ENCODE results near the gene TNFRSF4. TPM values are rescaled to one million over a fixed set of nuclear protein-coding genes. Genes with fewer than 3 reads are reported as not detected.

The TNFRSF4 gene
- total RNA-seq, 2 donors from 2014 or later = 1.2 to 1.6 TPM

GRCh38 chr1:1246577-1247340 lies 32.8 kb upstream of the TNFRSF4 start, which contains the start of gene C1QTNF12:
C1QTNF12 (minus strand) TSS chr1:1246722; CDS start chr1:1246690, 32 bp downstream.
- ATAC-seq = peak in 1 of 2 donors; percentile 12
- intact Hi-C loops (cut with DNase I) = loop anchor here in 1 of 2 donors (5.0 kb wide), 1 partner anchor 129 kb away; the partner anchor contains the start of gene C1orf159
- DNase-seq = no peak

GRCh38 chr1:1245817-1246576 lies 32.0 kb upstream of the TNFRSF4 start:
- no peak for DNase-seq
- intact Hi-C loops (cut with DNase I) = loop anchor here in 1 of 2 donors (5.0 kb wide), 1 partner anchor 129 kb away; the partner anchor contains the start of gene C1orf159
- ATAC-seq = no peak

DNA sequence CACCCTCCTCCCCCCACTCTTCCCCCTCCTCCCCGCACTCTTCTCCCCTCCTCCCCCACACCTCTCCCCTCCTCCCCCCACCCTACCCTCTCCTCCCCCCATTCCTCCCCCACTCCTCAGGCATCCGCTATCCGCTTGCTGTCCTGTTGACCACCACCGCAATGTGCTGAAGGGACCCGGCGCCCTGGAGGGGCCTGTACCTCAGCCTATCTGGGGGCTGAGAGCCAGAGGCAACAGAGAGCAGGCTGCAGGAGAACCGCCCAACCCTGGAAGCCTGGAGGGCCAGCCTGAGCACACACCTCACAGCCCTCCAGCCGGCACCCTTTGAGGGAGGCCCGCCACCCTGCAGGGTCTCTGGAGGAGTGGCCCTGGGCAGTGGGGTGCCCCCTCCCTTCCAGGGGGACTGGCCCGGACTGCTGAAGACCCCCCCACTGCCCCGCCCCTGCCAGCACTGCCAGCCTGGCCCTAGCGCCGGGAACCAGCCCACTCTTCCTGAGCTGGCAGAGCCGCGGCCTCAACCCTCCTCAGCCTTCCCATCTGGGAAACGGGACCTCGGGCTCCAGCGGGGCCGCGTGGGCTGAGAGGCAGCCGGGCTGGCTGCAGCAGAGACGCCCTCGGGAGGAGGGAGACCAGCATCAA lies 31.3 kb upstream of the TNFRSF4 start:
- ATAC-seq = no peak
- DNase-seq = no peak
- intact Hi-C loops (cut with DNase I) = loop anchor here in 1 of 2 donors (5.0 kb wide), 1 partner anchor 128 kb away; the partner anchor contains the start of gene C1orf159

DNA sequence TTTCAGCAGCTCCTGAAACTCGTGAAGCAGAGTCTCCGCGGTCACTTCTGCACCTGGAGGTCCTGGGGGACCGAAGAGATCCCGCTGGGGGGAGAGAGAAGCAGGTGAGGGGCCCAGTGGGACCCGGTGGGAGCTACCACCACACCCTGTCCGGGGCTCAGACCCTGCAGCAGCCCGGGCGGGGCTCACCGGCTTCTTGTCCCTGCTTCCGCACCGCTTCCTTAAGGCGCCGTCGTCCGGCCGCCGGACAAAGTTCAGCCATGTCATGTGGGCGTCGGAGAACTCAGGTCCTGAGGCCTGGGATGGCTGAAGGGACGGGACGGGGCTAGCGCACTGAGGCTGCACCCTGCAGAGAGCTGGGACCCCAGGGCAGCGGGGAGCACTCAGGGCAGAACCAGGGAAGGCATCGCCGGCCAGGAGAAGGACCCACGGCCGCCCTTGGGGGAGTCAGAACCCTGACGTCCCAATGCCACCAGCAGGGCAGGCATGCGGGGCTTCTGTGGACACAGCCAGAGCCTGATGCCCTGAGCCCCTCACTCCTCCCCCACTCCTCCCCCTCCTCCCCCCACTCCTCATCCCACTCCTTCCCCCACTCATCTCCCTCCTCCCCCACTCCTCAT lies 30.3 kb upstream of the TNFRSF4 start:
- intact Hi-C loops (cut with DNase I) = no loop called here
- ATAC-seq (no peak), DNase-seq (no peak)

DNA sequence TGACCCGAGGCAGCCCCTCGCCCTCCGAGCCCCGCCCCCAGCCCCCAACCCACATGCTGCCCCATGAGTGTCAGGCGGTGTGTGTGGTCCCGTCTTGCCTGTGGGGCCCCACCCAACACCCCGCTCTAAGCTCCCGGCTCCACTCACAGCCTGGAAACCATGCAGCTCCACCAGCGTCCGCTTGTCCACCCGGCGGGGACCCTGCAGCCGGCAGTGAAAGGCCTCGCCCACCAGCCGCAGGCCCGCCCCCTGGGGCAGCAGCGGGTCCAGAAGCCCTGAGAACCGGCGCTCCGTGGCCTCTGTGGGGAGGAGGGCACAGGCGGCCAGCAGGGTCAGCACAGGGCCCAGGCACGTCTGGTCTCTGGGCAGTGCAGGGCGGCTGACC lies 29.8 kb upstream of the TNFRSF4 start:
- intact Hi-C loops (cut with DNase I) = no loop called here
- DNase-seq = no peak
- no peak for ATAC-seq

GRCh38 chr1:1243266-1243660 lies 29.3 kb upstream of the TNFRSF4 start:
- ATAC-seq = no peak
- DNase-seq = no peak
- intact Hi-C loops (cut with DNase I) = no loop called here

DNA sequence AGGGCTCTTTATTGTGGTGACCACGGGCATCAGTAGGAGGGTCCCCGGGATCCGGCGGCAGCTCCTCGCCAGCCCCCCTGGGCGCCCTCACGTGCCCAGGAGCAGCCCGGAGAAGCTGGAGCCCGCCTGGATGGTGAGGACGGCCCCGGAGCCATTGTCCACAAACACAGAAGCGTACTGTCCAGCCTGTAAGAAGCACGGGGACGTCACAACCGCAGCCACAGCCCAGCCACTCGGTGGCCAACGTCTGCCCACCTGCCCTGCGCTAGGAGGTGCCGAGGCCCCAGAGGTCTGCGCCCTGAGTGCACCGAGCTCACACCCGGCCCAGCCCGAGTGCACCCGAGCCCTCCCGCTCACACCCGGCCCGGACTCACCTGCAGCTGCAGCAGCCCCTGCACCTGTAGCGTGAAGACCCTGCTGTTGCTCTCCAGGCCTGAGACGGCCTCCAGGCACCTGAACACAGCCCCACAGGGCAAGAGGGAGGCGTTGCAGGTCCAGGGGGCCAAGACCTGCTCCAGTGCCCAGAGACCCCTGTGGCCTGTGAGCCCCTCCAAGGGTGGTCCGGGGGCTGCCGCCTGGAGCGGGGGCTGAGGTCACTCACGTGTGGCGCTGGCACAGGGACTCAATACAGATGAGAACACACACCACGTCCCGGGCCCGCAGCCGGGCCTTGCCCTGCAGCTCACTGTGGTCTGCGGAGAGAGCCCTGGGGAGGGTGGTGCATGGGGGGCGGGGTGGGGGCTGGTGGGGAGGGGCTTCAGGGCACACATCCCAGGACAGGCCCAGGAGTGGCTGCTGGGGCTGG lies 28.7 kb upstream of the TNFRSF4 start:
- intact Hi-C loops (cut with DNase I) = no loop called here
- DNase-seq (no peak), ATAC-seq (no peak)

GRCh38 chr1:1241588-1242219 lies 27.8 kb upstream of the TNFRSF4 start:
- intact Hi-C loops (cut with DNase I) = no loop called here
- DNase-seq (no peak), ATAC-seq (no peak)

GRCh38 chr1:1240822-1241587 lies 27.1 kb upstream of the TNFRSF4 start:
- DNase-seq (no peak), ATAC-seq (peak in 1 of 2 donors; percentile 11)
- intact Hi-C loops (cut with DNase I) = no loop called here

GRCh38 chr1:1240348-1240732 lies 26.4 kb upstream of the TNFRSF4 start:
- intact Hi-C loops (cut with DNase I) = no loop called here
- no peak for ATAC-seq
- no peak for DNase-seq

GRCh38 chr1:1239614-1240347 lies 25.8 kb upstream of the TNFRSF4 start:
- ATAC-seq (no peak), DNase-seq (no peak)
- intact Hi-C loops (cut with DNase I) = no loop called here

DNA sequence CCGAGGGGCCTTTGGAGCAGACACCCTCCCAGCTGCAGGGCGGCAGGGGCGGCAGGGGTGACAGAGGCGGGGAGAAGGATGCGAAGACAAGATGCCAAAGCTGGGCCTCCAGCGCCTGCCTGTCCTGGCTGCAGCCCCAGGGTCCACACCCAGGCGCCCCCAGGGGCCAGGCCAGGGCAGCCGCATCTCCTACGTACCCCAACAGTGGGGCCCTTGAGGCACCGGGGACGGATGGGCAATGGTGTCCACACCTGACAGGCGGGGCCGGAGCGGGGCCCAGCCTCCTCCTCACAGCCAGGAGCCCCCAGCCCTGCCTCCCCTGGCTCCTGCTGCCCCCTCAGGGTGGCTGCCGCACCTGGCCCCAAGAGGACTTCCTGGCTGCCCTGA lies 25.3 kb upstream of the TNFRSF4 start:
- ATAC-seq (no peak), DNase-seq (no peak)
- intact Hi-C loops (cut with DNase I) = no loop called here

- ATAC-seq = no peak
- DNase-seq = no peak
- intact Hi-C loops (cut with DNase I) = no loop called here
Observed at GRCh38 chr1:1238702-1239178, 24.8 kb upstream of the TNFRSF4 start.

GRCh38 chr1:1237874-1238701 lies 24.1 kb upstream of the TNFRSF4 start:
- intact Hi-C loops (cut with DNase I) = no loop called here
- DNase-seq = no peak
- ATAC-seq = no peak

- ATAC-seq = no peak
- intact Hi-C loops (cut with DNase I) = no loop called here
Observed at GRCh38 chr1:1236945-1237873, 23.3 kb upstream of the TNFRSF4 start.

More at GRCh38 chr1:1236945-1237873, 23.3 kb upstream of the TNFRSF4 start:
- no peak for DNase-seq

Data from left cardiac atrium (tissue), 4 donors.